ENCODE results near the gene SMAGP. TPM values are rescaled to one million over a fixed set of nuclear protein-coding genes. Genes with fewer than 3 reads are reported as not detected.

Gene SMAGP
- total RNA-seq, 1 donor: 29.3 TPM

DNA sequence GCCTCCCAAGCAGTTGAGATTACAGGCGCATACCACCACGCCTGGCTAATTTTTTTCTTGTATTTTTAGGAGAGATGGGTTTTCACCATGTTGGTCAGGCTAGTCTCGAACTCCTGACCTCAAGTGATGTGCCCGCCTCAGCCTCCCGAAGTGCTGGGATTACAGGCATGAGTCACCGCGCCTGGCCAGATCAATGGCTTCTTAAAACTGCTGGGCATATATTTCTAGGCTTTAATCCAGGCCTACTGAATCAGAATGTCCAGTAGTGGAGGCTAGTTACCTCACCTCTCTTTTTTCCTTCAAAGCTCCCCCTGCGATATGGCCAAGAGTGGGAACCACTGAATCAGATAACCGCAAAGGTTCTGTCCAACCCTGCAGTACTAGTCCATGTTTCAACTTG lies 69.4 kb downstream of the SMAGP start:
- DNase-seq (ENCODE audit: low read depth): peak; percentile 10
- TF ChIP-seq, protein P1, sequence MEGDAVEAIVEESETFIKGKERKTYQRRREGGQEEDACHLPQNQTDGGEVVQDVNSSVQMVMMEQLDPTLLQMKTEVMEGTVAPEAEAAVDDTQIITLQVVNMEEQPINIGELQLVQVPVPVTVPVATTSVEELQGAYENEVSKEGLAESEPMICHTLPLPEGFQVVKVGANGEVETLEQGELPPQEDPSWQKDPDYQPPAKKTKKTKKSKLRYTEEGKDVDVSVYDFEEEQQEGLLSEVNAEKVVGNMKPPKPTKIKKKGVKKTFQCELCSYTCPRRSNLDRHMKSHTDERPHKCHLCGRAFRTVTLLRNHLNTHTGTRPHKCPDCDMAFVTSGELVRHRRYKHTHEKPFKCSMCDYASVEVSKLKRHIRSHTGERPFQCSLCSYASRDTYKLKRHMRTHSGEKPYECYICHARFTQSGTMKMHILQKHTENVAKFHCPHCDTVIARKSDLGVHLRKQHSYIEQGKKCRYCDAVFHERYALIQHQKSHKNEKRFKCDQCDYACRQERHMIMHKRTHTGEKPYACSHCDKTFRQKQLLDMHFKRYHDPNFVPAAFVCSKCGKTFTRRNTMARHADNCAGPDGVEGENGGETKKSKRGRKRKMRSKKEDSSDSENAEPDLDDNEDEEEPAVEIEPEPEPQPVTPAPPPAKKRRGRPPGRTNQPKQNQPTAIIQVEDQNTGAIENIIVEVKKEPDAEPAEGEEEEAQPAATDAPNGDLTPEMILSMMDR (IDR thresholded peaks at IDR 0.05; ENCODE audit: insufficient read depth, low read length): no peak
- H3K4me3 ChIP-seq (ENCODE audit: low read depth, low read length): no peak overlapping the region

DNA sequence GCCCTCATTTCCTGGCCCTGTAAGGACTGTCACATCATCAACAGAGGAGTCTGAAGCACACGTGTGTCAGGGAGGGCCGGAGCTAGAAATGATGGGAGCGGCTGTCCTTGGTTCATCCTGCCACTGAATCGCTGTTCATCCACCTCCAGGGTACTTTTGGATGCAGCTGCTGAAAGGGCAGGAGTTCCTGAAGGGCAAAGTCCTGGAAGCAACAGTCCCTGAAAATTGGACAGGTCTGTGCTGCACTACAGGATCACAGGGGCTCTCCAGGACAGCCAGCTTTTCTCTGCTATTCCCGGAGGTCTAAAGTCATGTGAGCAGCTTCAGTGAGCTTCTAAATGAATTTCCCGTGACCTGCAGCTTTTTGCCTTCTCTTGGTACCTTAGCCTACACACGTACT lies 70.1 kb downstream of the SMAGP start:
- H3K4me3 ChIP-seq (ENCODE audit: low read depth, low read length): no peak overlapping the region
- no peak for DNase-seq (ENCODE audit: low read depth)
- TF ChIP-seq, protein P1 (IDR thresholded peaks at IDR 0.05; ENCODE audit: insufficient read depth, low read length): no peak

DNA sequence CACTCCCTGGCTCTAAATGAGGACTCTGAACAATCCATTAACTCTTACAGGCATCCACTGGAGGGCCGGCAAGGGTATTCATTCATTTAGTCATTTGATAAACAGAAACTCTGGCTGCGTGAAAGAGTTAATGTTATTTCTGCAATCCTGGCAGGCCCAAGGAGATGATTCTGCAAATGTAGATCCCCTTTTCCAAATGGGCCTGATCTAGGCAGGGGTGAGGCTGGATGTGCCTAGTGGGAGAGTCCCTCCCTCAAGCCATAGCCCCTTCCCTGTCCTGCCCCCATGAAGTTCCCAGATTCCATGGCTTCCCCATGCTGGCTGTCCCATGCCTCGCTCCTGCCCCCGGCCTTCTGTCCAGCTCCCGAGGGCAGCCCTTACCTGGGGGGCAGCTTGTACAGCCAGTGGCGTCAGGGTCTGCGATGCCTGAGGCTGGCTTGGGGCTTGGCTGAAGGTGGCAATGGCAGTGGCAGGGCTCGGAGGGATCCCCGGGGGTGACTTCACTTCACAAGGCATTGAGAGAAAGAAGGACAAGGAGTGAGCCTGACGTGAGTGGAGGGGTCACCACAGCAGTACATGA lies 70.8 kb downstream of the SMAGP start:
- DNase-seq (ENCODE audit: low read depth): no peak
- H3K4me3 ChIP-seq (ENCODE audit: low read depth, low read length): no peak overlapping the region
- TF ChIP-seq, protein P1 (IDR thresholded peaks at IDR 0.05; ENCODE audit: insufficient read depth, low read length): no peak

- no peak overlapping the region for H3K4me3 ChIP-seq (ENCODE audit: low read depth, low read length)
- no peak for DNase-seq (ENCODE audit: low read depth)
- TF ChIP-seq, protein P1 (IDR thresholded peaks at IDR 0.05; ENCODE audit: insufficient read depth, low read length): no peak
These were observed 71.4 kb downstream of the SMAGP start for GRCh38 chr12:51198568-51199365.

DNA sequence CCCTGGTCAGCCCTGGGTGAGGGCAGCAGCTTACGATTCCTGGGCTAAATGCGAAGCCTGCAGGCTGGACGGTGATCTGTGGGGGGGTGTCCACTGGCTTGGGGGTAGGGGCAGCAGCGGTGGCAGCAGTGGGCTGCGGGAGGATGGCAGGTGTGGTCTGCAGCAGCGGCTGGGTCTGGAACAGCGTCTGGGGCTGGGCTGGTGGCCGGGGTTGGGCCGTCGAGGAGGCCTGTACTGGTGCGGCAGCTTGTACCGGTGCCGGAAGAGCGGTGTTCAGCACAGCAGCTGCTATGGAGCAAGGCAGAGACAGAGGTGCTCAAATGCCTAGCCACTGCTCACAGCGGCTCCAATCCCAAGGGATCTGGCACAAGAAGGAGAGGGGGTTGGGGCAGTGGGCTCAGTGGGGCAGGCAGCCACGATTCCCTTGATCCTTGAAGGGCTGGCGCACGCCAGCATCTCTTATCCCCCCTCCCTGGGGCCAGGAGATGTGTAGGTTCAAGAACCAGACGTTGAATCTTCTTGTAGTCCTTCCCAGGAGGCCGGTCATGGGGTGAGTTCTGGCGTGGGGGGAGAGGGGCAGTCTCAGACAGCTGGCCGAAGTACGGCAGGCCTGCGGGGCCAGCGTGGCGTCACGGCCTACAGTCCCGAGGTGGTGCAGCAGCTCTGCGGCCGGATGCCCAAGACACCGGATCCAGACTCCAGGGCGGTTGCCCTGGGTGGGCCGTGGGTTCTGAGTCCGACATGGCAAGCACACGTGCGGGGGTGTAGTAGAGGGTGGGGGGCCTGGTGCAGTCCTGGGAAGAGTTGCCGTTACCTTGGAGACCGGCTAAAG lies 72.3 kb downstream of the SMAGP start:
- DNase-seq (ENCODE audit: low read depth): no peak
- H3K4me3 ChIP-seq (ENCODE audit: low read depth, low read length): no peak overlapping the region
- TF ChIP-seq, protein P1 (IDR thresholded peaks at IDR 0.05; ENCODE audit: insufficient read depth, low read length): no peak

- H3K4me3 ChIP-seq (ENCODE audit: low read depth, low read length): no peak overlapping the region
- TF ChIP-seq, protein P1 (IDR thresholded peaks at IDR 0.05; ENCODE audit: insufficient read depth, low read length): no peak
- no peak for DNase-seq (ENCODE audit: low read depth)
These were observed 73.7 kb downstream of the SMAGP start for GRCh38 chr12:51196547-51196946.
